H1 (cell line): ENCODE measurements around the gene PLCB4. TPM values are rescaled to one million over a fixed set of nuclear protein-coding genes. Genes with fewer than 3 reads are reported as not detected.

ENCODE experiments used
- CTCF ChIA-PET: fragments of 300-600 bp; sonication (Branson Sonifier 250); formaldehyde crosslinking; loops from one replicate; lab custom pipeline; 2021; ENCODE audit not compliant: partially characterized antibody; lab: Charles Lee
- POLR2A ChIA-PET: fragments of 300-600 bp; sonication (Branson Sonifier 250); formaldehyde crosslinking; loops from one replicate; lab custom pipeline; 2021; ENCODE audit warnings: inconsistent platforms; ENCODE audit not compliant: partially characterized antibody; lab: Charles Lee
- DNase-seq, 2 experiments: peaks; one replicate each; pipeline versions ENCODE4 v3.0.0 to v3.0.0-alpha.2; 2010 to 2022; ENCODE audit warnings: low spot score in 2 of 2, low read depth in 1 of 2, mixed read lengths in 1 of 2
- FAIRE-seq: peaks from 2 replicates; lab custom pipeline; 2011; peaks lifted over from hg19 to GRCh38; lab: Jason Lieb, UNC
- H2AFZ ChIP-seq: 2 replicates; pipeline ENCODE4 v1.8.1; 2012; ENCODE audit warnings: low read length, inconsistent platforms
- H2AK5ac ChIP-seq: 2 replicates; pipeline ENCODE4 v1.6.1; 2013; ENCODE audit warnings: low read depth, low read length
- H2BK120ac ChIP-seq: replicated peaks from 2 replicates; pipeline ENCODE3; 2013; ENCODE audit warnings: low read depth, low read length, inconsistent platforms
- H2BK12ac ChIP-seq: 2 replicates; pipeline ENCODE4 v1.6.1; 2013; ENCODE audit warnings: low read depth, low read length
- H2BK15ac ChIP-seq: 2 replicates; pipeline ENCODE4 v1.6.1; 2013; ENCODE audit warnings: low read length
- H2BK20ac ChIP-seq: 2 replicates; pipeline ENCODE4 v1.6.1; 2013; ENCODE audit warnings: low read length
- H2BK5ac ChIP-seq: 2 replicates; pipeline ENCODE4 v1.6.1; 2013; ENCODE audit warnings: low read depth, low read length
- H3K14ac ChIP-seq: 2 replicates; pipeline ENCODE4 v1.6.1; 2013; ENCODE audit warnings: inconsistent platforms; ENCODE audit not compliant: insufficient read length
- H3K18ac ChIP-seq: 2 replicates; pipeline ENCODE4 v1.6.1; 2013; ENCODE audit warnings: low read length; ENCODE audit errors: extremely low read depth
- H3K23ac ChIP-seq: 2 replicates; pipeline ENCODE4 v1.6.1; 2013; ENCODE audit warnings: inconsistent platforms; ENCODE audit not compliant: insufficient read length
- H3K23me2 ChIP-seq: 2 replicates; pipeline ENCODE4 v1.6.1; 2013; ENCODE audit warnings: low read depth, low read length
- H3K27ac ChIP-seq: 2 replicates; pipeline ENCODE4 v1.6.1; 2011; ENCODE audit warnings: low read depth, low read length, inconsistent platforms
- H3K27me3 ChIP-seq, 4 experiments: replicated peaks in 1 of 4; 1 replicate in 1 of 4; 2 replicates in 3 of 4; pipeline versions ENCODE4 v1.6.1 to v1.8.1; 2011 to 2013; ENCODE audit warnings: low read length in 3 of 4, mild to moderate bottlenecking in 3 of 4, inconsistent platforms in 2 of 4, mixed read lengths in 2 of 4, moderate library complexity in 1 of 4; ENCODE audit not compliant: control insufficient read depth in 3 of 4, insufficient read depth in 3 of 4; ENCODE audit errors: extremely low read depth in 1 of 4
- H3K36me3 ChIP-seq, 4 experiments: 2 replicates each; pipeline versions ENCODE4 v1.6.1 to v1.8.1; 2011 to 2013; ENCODE audit warnings: mild to moderate bottlenecking in 4 of 4, low read length in 3 of 4, moderate library complexity in 2 of 4, control low read depth in 1 of 4, inconsistent platforms in 1 of 4; ENCODE audit not compliant: insufficient read depth in 4 of 4, control insufficient read depth in 2 of 4
- H3K4ac ChIP-seq: replicated peaks from 2 replicates; pipeline ENCODE3; 2013; ENCODE audit warnings: low read length, low read depth, mixed read lengths, inconsistent platforms; ENCODE audit not compliant: insufficient read length
- H3K4me1 ChIP-seq, 4 experiments: replicated peaks in 1 of 4; 1 replicate in 1 of 4; 2 replicates in 3 of 4; pipeline versions ENCODE4 v1.6.1 to v1.8.1; 2011 to 2013; ENCODE audit warnings: low read length in 3 of 4, inconsistent platforms in 2 of 4, mixed read lengths in 1 of 4; ENCODE audit not compliant: insufficient read depth in 4 of 4, control insufficient read depth in 3 of 4
- H3K4me2 ChIP-seq, 2 experiments: 2 replicates each; pipeline versions ENCODE4 v1.6.1 to v1.8.1; 2011 to 2013; ENCODE audit warnings: low read depth in 2 of 2, low read length in 2 of 2, control low read depth in 1 of 2, inconsistent platforms in 1 of 2, mild to moderate bottlenecking in 1 of 2; ENCODE audit not compliant: insufficient read depth in 1 of 2
- H3K4me3 ChIP-seq, 4 experiments: fragments of 200-600, 300-600 bp in 1 of 4; sonication (generic), shearing (Covaris generic), sonication (Bioruptor Twin) in 1 of 4; 2 replicates each; pipeline versions ENCODE4 v1.5.1 to v1.8.1; 2011 to 2016; ENCODE audit warnings: low read length in 4 of 4, low read depth in 3 of 4, control low read depth in 2 of 4, inconsistent platforms in 2 of 4, mild to moderate bottlenecking in 2 of 4, mixed read lengths in 1 of 4, moderate library complexity in 1 of 4; ENCODE audit not compliant: insufficient read depth in 2 of 4; ENCODE audit errors: extremely low read depth in 1 of 4
- H3K56ac ChIP-seq: replicated peaks from 2 replicates; pipeline ENCODE3; 2013; ENCODE audit warnings: low read depth, mild to moderate bottlenecking, mixed read lengths, low read length, inconsistent platforms; ENCODE audit not compliant: insufficient read length
- H3K79me1 ChIP-seq: 2 replicates; pipeline ENCODE4 v1.6.1; 2013; ENCODE audit warnings: low read depth, low read length, control low read depth
- H3K79me2 ChIP-seq, 2 experiments: 2 replicates each; pipeline versions ENCODE4 v1.6.1 to v1.8.1; 2012 to 2013; ENCODE audit warnings: low read length in 2 of 2, mild to moderate bottlenecking in 2 of 2, inconsistent platforms in 1 of 2; ENCODE audit not compliant: insufficient read depth in 2 of 2, control insufficient read depth in 1 of 2
- H3K9ac ChIP-seq, 4 experiments: replicated peaks in 1 of 4; 1 replicate in 1 of 4; 2 replicates in 3 of 4; pipeline versions ENCODE4 v1.6.1 to v1.8.1; 2011 to 2013; ENCODE audit warnings: low read depth in 3 of 4, low read length in 3 of 4, control low read depth in 2 of 4, mild to moderate bottlenecking in 2 of 4, moderate library complexity in 2 of 4, inconsistent platforms in 1 of 4; ENCODE audit errors: extremely low read depth in 1 of 4
- H3K9me3 ChIP-seq, 2 experiments: 2 replicates each; pipeline versions ENCODE4 v1.6.1 to v1.8.1; 2012 to 2013; ENCODE audit warnings: mild to moderate bottlenecking in 2 of 2, moderate library complexity in 2 of 2, control low read depth in 1 of 2, inconsistent platforms in 1 of 2, low read depth in 1 of 2, low read length in 1 of 2, mixed read lengths in 1 of 2; ENCODE audit not compliant: insufficient read depth in 2 of 2
- H4K20me1 ChIP-seq, 2 experiments: replicated peaks in 1 of 2; 2 replicates each; pipeline versions ENCODE3 to v1.8.1; 2011 to 2013; ENCODE audit warnings: inconsistent platforms in 2 of 2, low read length in 2 of 2, mild to moderate bottlenecking in 1 of 2; ENCODE audit not compliant: insufficient read depth in 2 of 2, control insufficient read depth in 1 of 2
- H4K5ac ChIP-seq: 2 replicates; pipeline ENCODE4 v1.6.1; 2013; ENCODE audit warnings: low read length, low read depth, mixed read lengths, inconsistent platforms; ENCODE audit not compliant: insufficient read length
- H4K8ac ChIP-seq: 2 replicates; pipeline ENCODE4 v1.8.0; 2013; ENCODE audit warnings: mild to moderate bottlenecking, moderate library complexity, low read length, inconsistent platforms; ENCODE audit not compliant: insufficient read depth; ENCODE audit errors: extremely low read depth
- H4K91ac ChIP-seq: replicated peaks from 2 replicates; pipeline ENCODE3; 2013; ENCODE audit warnings: low read length, mixed read lengths, inconsistent platforms; ENCODE audit not compliant: insufficient read length
- CTBP2 ChIP-seq: IDR thresholded peaks from 2 replicates; pipeline ENCODE4 v1.7.0; 2011; ENCODE audit warnings: borderline replicate concordance, mild to moderate bottlenecking, moderate library complexity, mixed read lengths, low read length; ENCODE audit not compliant: insufficient read depth, insufficient read length
- WGBS, 2 experiments: shearing (Covaris generic) in 1 of 2; methylation state at CpG; one replicate each; pipeline versions ENCODE4 v1.1.6 to v1.1.7; 2013 to 2015; ENCODE audit warnings: low lambda C conversion rate in 2 of 2, mixed read lengths in 2 of 2, inconsistent platforms in 1 of 2, low coverage in 1 of 2, missing lambda C conversion rate in 1 of 2; ENCODE audit not compliant: insufficient replicate concordance in 2 of 2, insufficient coverage in 1 of 2, insufficient read length in 1 of 2; ENCODE audit errors: extremely low coverage in 1 of 2, missing lambda C conversion rate in 1 of 2; 5-methylcytosine and 5-hydroxymethylcytosine counted together
- polyA plus RNA-seq, 7 experiments: library from polyadenylated mRNA; depleted of rRNA in 3 of 7; stranded (reverse) in 5 of 7; unstranded in 2 of 7; fragments of >200 nt in 5 of 7; fragments of 200-250 nt in 2 of 7; gene quantifications; 1 replicate in 5 of 7; 2 replicates in 1 of 7; 4 replicates in 1 of 7; pipeline versions ENCODE4 v1.2.1 to v1.2.3, GENCODE V29; 2011 to 2013; ENCODE audit warnings: missing spikeins in 2 of 7, mixed read lengths in 2 of 7
- total RNA-seq: library from RNA; stranded (reverse); fragmentation: NEBNext Ultra II Directional; extraction: Animal tissue kit (Norgen Biotek cat#: 25700); gene quantifications from 2 replicates; pipeline ENCODE4 v1.2.1, GENCODE V29; 2021

The PLCB4 gene
- total and polyA plus RNA-seq, 2 of the 8 experiments (the other 6 are each of a cell fraction or from before 2014, with no cell fraction given) = 3.2 to 14.1 TPM

- no peak overlapping the region for H3K27ac ChIP-seq
- H3K36me3 ChIP-seq = peaks cover 0 to 2% (median 1%) of the 10 kb centered on the region in 4 experiments; a peak in 2 of 8 replicates
- no peak overlapping the region for H3K4ac ChIP-seq
- FAIRE-seq = no peak
- H3K23ac ChIP-seq = no peak overlapping the region
- H4K20me1 ChIP-seq = no peaks in the 10 kb centered on the region
- no peaks in the 10 kb centered on the region for H3K23me2 ChIP-seq
- H3K9me3 ChIP-seq = peaks cover 5 to 6% of the 10 kb centered on the region in 2 experiments; a peak in 1 of 4 replicates
- H3K18ac ChIP-seq = no peak overlapping the region
- no peak overlapping the region for H4K5ac ChIP-seq
- H2AFZ ChIP-seq = no peak overlapping the region
- H3K4me3 ChIP-seq = no peak overlapping the region
- no peak overlapping the region for H2BK120ac ChIP-seq
- H4K91ac ChIP-seq = no peak overlapping the region
- CTCF ChIA-PET = interaction anchor here (0.7 to 1.0 kb wide), 4 partner anchors 11 to 1087 kb away, joined by 3 read pairs; no protein-coding TSS in a partner anchor
- H4K8ac ChIP-seq = no peak overlapping the region
- H3K79me2 ChIP-seq = no peaks in the 10 kb centered on the region
- POLR2A ChIA-PET = no interaction called here
- DNase-seq = no peak
- WGBS, 2 experiments = 90% methylated on average over 1 of the region's 1 CpG; no CpG with 5 or more reads in 1 of the 2 experiments
- H3K4me2 ChIP-seq = no peak overlapping the region
- no peak overlapping the region for H2BK12ac ChIP-seq
- H3K56ac ChIP-seq = no peak overlapping the region
- H3K79me1 ChIP-seq = no peaks in the 10 kb centered on the region; the same call in 1 of the 2 replicates
- no peak for TF ChIP-seq CTBP2
- H3K14ac ChIP-seq = no peak overlapping the region
- H3K9ac ChIP-seq = no peak overlapping the region
- H2AK5ac ChIP-seq = no peak overlapping the region
- H2BK5ac ChIP-seq = no peak overlapping the region
- no peak overlapping the region for H2BK15ac ChIP-seq
- H3K27me3 ChIP-seq = no peaks in the 10 kb centered on the region
- no peaks in the 10 kb centered on the region for H3K4me1 ChIP-seq
- no peak overlapping the region for H2BK20ac ChIP-seq
Measured at GRCh38 chr20:9130521-9130920, 61.6 kb downstream of the PLCB4 start.
